Stomach (tissue), 9 donors: ENCODE results near the gene SOX6. TPM values are rescaled to one million over a fixed set of nuclear protein-coding genes. Genes with fewer than 3 reads are reported as not detected.

Experiments
- DNase-seq, 2 donors: peaks; one replicate each; pipeline versions ENCODE4 v3.0.0 to v3.0.0-alpha.2; 2013 to 2019
- H3K27ac ChIP-seq, 5 donors: fragments of 200-600 bp in 4 of 5; sonication (generic) in 4 of 5; one replicate each; pipeline ENCODE4 v1.5.1; 2013 to 2019; ENCODE audit warnings: mild to moderate bottlenecking in 1 of 5, moderate library complexity in 1 of 5
- H3K27me3 ChIP-seq, 3 donors: fragments of 200-600 bp; sonication (generic); one replicate each; pipeline ENCODE4 v1.5.1; 2017 to 2019; ENCODE audit warnings: mixed run types in 1 of 3
- H3K36me3 ChIP-seq, 4 donors: fragments of 200-600 bp; sonication (generic); 1 replicate in 3 of 4; 2 replicates in 1 of 4; pipeline ENCODE4 v1.5.1; 2016 to 2019
- H3K4me1 ChIP-seq, 4 donors: fragments of 200-600 bp; sonication (generic); one replicate each; pipeline ENCODE4 v1.5.1; 2016 to 2019
- H3K4me3 ChIP-seq, 4 donors: fragments of 200-600 bp; sonication (generic) in 3 of 4; one replicate each; pipeline ENCODE4 v1.5.1; 2016 to 2019; ENCODE audit warnings: mild to moderate bottlenecking in 1 of 4
- H3K9me3 ChIP-seq, 4 donors: fragments of 200-600 bp; sonication (generic); one replicate each; pipeline ENCODE4 v1.5.1; 2016 to 2019
- EP300 ChIP-seq: sonication (generic); formaldehyde crosslinking; IDR thresholded peaks from one replicate; pipeline ENCODE4 v1.6.1; 2017; ENCODE audit warnings: antibody characterized with exemption
- POLR2A ChIP-seq, 4 donors: fragments of 450-650 bp; IDR thresholded peaks; one replicate each; pipeline ENCODE4 v1.6.1; 2016; ENCODE audit warnings: antibody characterized with exemption in 4 of 4, control low read depth in 2 of 4, mild to moderate bottlenecking in 1 of 4, moderate library complexity in 1 of 4
- POLR2AphosphoS5 ChIP-seq, 3 donors: sonication (generic); formaldehyde crosslinking; IDR thresholded peaks; one replicate each; pipeline ENCODE4 v1.6.1; 2016; ENCODE audit warnings: antibody characterized with exemption in 3 of 3
- WGBS, 5 donors: extraction: QIAGEN DNeasy Blood & Tissue Kit in 3 of 5; methylation state at CpG; one replicate each; pipeline versions ENCODE4 v1.1.5 to v1.1.7; 2013 to 2018; 5-methylcytosine and 5-hydroxymethylcytosine counted together
- intact Hi-C: fragments of 100-400 bp; cut with DNase I; formaldehyde crosslinking; loops from one replicate; pipeline ENCODE4 v1.15.1; 2023; ENCODE audit warnings: low total_unique reads
- polyA plus RNA-seq, 3 donors: library from polyadenylated mRNA; stranded (reverse); fragments of 200-250 nt; gene quantifications; one replicate each; pipeline ENCODE4 v1.2.3, GENCODE V29; 2013
- total RNA-seq, 5 donors: library from RNA; depleted of rRNA; stranded (reverse); fragments of >200 nt; gene quantifications; one replicate each; pipeline versions ENCODE4 v1.1.0 to v1.2.3, GENCODE V29; 2014 to 2016
- TF ChIP-seq, protein P1 (sequence below), 7 experiments: fragments of 450-650 bp in 4 of 7; fragments of 200-600 bp in 3 of 7; sonication (generic) in 3 of 7; IDR thresholded peaks; one replicate each; pipeline ENCODE4 v1.5.1; 2016 to 2019; ENCODE audit warnings: antibody characterized with exemption in 7 of 7, control low read depth in 2 of 7, mild to moderate bottlenecking in 1 of 7
- donor health status: healthy with polysubstance abuse.
- donor health status: Bipolar disorder and iron deficiency.
- donor health status: healthy.

SOX6 gene
- total and polyA plus RNA-seq, 8 donors, result 1.2 to 13.6 (median 4.5) TPM

GRCh38 chr11:15936011-15936410 lies 420.3 kb downstream of the SOX6 start:
- DNase-seq, result no peak

GRCh38 chr11:15935373-15935772 lies 421.0 kb downstream of the SOX6 start:
- no peak for TF ChIP-seq POLR2A (IDR thresholded peaks at IDR 0.05)
- TF ChIP-seq EP300, result no peak
- TF ChIP-seq, protein P1, sequence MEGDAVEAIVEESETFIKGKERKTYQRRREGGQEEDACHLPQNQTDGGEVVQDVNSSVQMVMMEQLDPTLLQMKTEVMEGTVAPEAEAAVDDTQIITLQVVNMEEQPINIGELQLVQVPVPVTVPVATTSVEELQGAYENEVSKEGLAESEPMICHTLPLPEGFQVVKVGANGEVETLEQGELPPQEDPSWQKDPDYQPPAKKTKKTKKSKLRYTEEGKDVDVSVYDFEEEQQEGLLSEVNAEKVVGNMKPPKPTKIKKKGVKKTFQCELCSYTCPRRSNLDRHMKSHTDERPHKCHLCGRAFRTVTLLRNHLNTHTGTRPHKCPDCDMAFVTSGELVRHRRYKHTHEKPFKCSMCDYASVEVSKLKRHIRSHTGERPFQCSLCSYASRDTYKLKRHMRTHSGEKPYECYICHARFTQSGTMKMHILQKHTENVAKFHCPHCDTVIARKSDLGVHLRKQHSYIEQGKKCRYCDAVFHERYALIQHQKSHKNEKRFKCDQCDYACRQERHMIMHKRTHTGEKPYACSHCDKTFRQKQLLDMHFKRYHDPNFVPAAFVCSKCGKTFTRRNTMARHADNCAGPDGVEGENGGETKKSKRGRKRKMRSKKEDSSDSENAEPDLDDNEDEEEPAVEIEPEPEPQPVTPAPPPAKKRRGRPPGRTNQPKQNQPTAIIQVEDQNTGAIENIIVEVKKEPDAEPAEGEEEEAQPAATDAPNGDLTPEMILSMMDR (IDR thresholded peaks at IDR 0.05), result no peak
- no peak for TF ChIP-seq POLR2AphosphoS5 (IDR thresholded peaks at IDR 0.05)
- no peaks in the 10 kb centered on the region for H3K27me3 ChIP-seq
- H3K36me3 ChIP-seq, result no peaks in the 10 kb centered on the region
- intact Hi-C loops, result no loop called here
- no peaks in the 10 kb centered on the region for H3K9me3 ChIP-seq
- 82 to 89% (median 86%) methylated on average over 8 of the region's 8 CpGs for WGBS, 5 donors
- H3K4me1 ChIP-seq, result peaks cover 0 to 10% (median 0%) of the 10 kb centered on the region in 4 donors
- H3K27ac ChIP-seq, result no peak overlapping the region
- H3K4me3 ChIP-seq, result no peak overlapping the region
- DNase-seq, result no peak

More at GRCh38 chr11:15936011-15936410, 420.3 kb downstream of the SOX6 start:
- peaks cover 0 to 10% (median 0%) of the 10 kb centered on the region in 4 donors for H3K4me1 ChIP-seq
- WGBS, 5 donors, result 81 to 93% (median 89%) methylated on average over 2 of the region's 2 CpGs
- H3K27me3 ChIP-seq, result no peaks in the 10 kb centered on the region
- H3K36me3 ChIP-seq, result no peaks in the 10 kb centered on the region
- no peak overlapping the region for H3K4me3 ChIP-seq
- no peaks in the 10 kb centered on the region for H3K9me3 ChIP-seq
- no peak overlapping the region for H3K27ac ChIP-seq
- intact Hi-C loops, result no loop called here
- TF ChIP-seq, protein P1 (IDR thresholded peaks at IDR 0.05), result no peak
- TF ChIP-seq POLR2A (IDR thresholded peaks at IDR 0.05), result no peak
- no peak for TF ChIP-seq EP300
- TF ChIP-seq POLR2AphosphoS5 (IDR thresholded peaks at IDR 0.05), result no peak

GRCh38 chr11:15933886-15934625 lies 422.3 kb downstream of the SOX6 start:
- Histone ChIP-seq H3K9me3 (no peaks in the 10 kb centered on the region), H3K4me3 (no peak overlapping the region), H3K4me1 (peaks cover 0 to 10% (median 0%) of the 10 kb centered on the region in 4 donors), H3K36me3 (no peaks in the 10 kb centered on the region), H3K27ac (no peak overlapping the region), H3K27me3 (no peaks in the 10 kb centered on the region)
- TF ChIP-seq, protein P1 (IDR thresholded peaks at IDR 0.05), result no peak
- TF ChIP-seq POLR2A (IDR thresholded peaks at IDR 0.05) (no peak), EP300 (no peak), POLR2AphosphoS5 (IDR thresholded peaks at IDR 0.05) (no peak)
- DNase-seq, result peak in 1 of 2 donors; percentile 22
- intact Hi-C loops, result no loop called here
- WGBS, 5 donors, result 68 to 82% (median 73%) methylated on average over 7 of the region's 7 CpGs

- H3K4me3 ChIP-seq, result no peak overlapping the region
- DNase-seq, result no peak
- peaks cover 0 to 6% (median 0%) of the 10 kb centered on the region in 4 donors for H3K4me1 ChIP-seq
- no peaks in the 10 kb centered on the region for H3K36me3 ChIP-seq
- 90 to 96% (median 94%) methylated on average over 3 of the region's 3 CpGs for WGBS, 5 donors
- TF ChIP-seq POLR2A (IDR thresholded peaks at IDR 0.05) (no peak), POLR2AphosphoS5 (IDR thresholded peaks at IDR 0.05) (no peak), EP300 (no peak)
- TF ChIP-seq, protein P1 (IDR thresholded peaks at IDR 0.05), result no peak
- H3K27me3 ChIP-seq, result no peaks in the 10 kb centered on the region
- intact Hi-C loops, result no loop called here
- no peaks in the 10 kb centered on the region for H3K9me3 ChIP-seq
- H3K27ac ChIP-seq, result no peak overlapping the region
Measured at GRCh38 chr11:15932417-15932816, 423.9 kb downstream of the SOX6 start.
